Measurements from ENCODE around the gene MAL.
"Not testable (repeated sequence)": the region's sequence is repeated elsewhere in the genome, so short reads cannot be mapped to it uniquely, and the experiment has no call there.

MAL gene

GRCh38 chr2:95034818-95035217, 9.3 kb downstream of the MAL start:
- no peak for DNase-seq

DNA sequence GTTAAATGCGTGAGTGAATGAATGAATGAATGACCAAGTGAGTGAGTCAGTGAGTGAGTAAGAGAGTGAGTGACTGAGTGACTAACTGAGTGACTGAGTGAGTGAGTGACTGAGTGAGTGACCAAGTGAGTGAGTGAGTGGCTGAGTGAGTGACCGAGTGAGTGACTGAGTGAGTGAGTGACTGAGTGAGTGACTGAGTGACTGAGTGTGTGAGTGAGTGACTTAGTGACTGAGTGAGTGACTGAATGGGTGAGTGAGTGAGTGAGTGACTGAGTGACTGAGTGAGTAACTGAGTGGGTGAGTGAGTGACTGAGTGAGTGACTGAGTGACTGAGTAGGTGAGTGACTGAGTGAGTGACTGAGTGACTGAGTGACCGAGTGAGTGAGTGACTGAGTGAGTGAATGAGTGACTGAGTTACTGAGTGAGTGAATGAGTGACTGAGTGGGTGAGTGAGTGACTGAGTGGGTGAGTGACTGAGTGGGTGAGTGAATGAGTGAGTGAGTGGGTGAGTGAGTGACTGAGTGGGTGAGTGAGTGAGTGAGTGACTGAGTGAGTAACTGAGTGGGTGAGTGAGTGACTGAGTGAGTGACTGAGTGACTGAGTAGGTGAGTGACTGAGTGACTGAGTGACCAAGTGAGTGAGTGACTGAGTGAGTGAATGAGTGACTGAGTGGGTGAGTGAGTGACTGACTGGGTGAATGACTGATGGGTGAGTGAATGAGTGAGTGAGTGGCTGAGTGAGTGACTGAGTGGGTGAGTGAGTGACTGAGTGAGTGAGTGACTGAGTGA, 11.3 kb downstream of the MAL start:
- no peak for DNase-seq

DNA sequence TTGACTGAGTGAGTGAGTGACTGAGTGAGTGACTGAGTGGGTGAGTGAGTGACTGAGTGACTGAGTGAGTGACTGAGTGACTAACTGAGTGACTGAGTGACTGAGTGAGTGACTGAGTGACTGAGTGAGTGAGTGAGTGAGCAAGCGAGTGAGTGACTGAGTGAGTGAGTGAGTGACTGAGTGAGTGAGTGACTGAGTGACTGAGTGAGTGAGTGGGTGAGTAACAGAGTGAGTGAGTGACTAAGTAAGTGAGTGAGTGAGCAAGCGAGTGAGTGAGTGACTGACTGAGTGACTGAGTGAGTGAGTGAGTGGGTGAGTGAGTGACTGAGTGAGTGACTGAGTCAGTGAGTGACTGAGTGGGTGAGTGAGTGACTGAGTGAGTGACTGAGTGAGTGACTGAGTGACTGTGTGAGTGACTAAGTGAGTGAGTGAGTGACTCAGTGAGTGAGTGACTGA, 11.9 kb downstream of the MAL start:
- DNase-seq: no peak

DNA sequence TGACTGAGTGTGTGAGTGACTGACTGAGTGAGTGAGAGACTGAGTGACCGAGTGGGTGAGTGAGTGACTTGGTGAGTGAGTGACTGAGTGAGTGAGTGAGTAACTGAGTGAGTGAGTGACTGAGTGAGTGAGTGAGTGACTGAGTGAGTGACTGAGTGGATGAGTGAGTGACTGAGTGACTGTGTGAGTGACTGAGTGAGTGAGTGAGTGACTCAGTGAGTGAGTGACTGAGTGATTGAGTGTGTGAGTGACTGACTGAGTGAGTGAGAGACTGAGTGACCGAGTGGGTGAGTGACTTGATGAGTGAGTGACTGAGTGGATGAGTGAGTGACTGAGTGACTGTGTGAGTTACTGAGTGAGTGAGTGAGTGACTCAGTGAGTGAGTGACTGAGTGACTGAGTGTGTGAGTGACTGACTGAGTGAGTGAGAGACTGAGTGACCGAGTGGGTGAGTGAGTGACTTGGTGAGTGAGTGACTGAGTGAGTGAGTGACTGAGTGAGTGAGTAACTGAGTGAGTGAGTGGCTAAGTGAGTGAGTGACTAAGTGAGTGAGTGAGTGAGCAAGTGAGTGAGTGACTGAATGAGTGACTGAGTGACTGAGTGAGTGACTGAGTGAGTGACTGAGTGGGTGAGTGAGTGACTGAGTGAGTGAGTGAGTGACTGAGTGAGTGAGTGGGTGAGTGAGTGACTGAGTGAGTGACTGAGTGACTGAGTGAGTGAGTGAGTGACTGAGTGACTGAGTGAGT, 12.5 kb downstream of the MAL start:
- DNase-seq: not testable (repeated sequence)

DNA sequence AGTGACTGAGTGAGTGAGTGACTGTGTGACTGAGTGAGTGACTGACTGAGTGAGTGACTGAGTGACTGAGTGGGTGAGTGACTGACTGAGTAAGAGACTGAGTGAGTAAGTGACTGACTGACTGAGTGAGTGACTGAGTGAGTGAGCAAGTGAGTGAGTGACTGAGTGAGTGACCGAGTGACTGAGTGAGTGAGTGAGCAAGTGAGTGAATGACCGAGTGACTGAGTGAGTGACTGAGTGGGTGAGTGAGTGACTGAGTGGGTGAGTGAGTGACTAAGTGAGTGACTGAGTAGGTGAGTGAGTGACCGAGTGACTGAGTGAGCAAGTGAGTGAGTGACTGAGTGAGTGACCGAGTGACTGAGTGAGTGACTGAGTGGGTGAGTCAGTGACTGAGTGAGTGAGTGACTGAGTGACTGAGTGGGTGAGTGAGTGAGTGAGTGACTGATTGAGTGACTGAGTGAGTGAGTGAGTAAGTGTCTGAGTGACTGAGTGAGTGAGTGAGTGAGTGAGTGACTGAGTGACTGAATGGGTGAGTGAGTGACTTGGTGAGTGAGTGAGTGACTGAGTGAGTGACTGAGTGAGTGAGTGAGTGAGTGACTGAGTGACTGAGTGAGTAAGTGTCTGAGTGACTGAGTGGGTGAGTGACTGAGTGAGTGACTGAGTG, 13.3 kb downstream of the MAL start:
- DNase-seq: no peak

DNA sequence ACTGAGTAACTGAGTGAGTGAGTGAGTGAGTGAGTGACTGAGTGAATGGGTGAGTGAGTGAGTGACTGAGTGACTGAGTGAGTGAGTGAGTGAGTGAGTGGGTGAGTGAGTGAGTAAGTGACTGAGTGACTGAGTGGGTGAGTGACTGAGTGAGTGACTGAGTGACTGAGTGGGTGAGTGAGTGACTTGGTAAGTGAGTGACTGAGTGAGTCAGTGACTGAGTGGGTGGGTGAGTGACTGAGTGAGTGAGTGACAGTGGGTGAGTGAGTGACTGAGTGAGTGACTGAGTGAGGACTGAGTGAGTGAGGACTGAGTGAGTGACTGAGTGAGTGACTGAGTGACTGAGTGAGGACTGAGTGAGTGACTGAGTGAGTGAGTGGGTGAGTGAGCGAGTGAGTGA, 13.9 kb downstream of the MAL start:
- DNase-seq: no peak

GRCh38 chr2:95039978-95040377, 14.5 kb downstream of the MAL start:
- no peak for DNase-seq

DNA sequence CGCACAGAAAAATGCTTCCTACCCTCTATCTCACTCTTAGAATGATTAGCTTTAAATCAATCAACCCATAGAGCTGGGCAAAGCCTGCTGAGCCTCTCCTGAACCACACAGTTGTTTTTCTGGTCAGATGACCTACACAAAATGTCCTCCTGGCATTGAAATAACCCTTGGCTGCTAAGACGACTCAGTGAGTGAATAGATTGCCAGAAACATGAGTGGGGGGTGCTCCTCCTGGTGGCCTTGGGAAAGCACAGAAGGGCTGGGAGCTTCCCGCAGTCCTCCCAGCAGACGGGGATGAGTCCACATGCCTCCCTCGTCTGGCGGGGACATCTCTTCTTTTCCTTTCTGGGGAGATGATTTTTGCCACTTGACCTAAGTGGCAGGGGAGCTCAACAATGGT, 14.9 kb downstream of the MAL start:
- DNase-seq: no peak

DNA sequence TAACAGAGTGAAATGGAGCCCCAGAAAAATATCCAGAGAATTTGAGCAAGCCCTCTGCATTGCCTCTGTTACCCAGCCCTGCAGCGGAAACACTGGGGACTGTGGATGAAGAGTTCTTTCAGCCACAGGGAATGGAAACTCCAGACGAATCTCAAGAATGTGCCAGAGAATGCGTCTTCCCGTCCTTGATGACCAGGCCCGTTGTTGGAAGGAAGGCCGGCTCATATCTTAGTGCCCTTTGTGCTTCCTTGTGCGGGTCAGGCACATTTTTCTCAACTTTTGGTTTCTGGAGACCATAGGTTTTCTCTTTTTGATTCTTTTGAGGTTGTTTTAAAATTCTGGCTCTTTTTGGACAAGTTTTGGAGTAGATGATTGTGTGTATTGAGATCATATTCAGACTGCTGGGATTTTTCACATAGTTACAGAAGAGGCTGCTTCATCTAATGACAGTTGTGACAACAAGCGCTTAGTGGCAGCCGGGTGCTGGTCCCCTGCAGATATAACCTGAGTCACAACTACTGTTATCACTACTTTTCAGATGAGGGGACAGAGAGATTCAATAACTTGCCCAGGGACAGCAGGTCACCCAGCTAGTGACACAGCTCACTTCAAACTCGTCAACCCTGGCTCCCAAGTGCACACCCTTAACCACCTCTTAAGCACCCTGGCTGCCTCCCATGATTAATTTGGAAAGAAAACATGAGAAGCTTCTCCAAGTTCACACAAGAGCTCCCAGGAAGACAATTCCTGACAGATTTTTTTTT, 15.7 kb downstream of the MAL start:
- no peak for DNase-seq

- DNase-seq: no peak
Measured at GRCh38 chr2:95041824-95042442, 16.4 kb downstream of the MAL start.

DNA sequence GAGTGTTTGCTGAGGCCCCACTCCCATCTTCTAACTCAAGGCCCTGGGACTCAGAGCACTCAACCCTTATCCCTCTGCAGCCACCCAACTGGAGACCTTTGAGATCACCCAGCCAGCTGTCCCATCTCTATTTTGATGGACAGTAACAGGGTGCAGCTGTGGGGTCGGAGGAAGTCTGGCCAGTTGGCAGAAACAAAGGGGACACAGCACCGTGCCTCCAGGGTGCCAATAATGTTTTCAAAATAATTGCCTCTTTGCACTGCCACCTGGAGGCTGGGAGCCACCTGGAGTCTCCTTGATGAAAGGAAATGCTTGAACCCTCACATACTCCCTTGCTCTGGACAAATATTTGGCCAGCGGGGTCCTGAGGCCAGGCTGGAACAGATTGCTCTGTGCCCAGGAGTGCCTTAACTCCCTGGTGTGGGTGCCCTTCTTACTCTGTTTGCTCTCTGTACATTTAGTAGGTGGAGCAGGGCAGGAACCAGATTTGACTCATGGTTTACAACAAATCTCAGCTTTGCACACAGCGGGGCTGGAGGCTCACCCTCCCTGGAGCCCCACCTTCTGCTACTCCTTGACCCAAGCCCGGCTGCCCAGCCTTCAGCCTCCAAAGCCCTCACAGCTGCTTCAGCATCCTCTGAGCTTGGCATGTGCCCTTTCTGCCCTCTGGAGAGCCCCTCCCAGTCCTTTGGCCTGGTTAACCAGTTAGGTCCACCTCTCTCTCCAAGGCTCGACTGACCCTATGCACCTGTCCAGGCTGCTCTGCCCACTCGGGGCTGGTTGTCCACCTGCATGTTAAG, 17.2 kb downstream of the MAL start:
- no peak for DNase-seq

DNA sequence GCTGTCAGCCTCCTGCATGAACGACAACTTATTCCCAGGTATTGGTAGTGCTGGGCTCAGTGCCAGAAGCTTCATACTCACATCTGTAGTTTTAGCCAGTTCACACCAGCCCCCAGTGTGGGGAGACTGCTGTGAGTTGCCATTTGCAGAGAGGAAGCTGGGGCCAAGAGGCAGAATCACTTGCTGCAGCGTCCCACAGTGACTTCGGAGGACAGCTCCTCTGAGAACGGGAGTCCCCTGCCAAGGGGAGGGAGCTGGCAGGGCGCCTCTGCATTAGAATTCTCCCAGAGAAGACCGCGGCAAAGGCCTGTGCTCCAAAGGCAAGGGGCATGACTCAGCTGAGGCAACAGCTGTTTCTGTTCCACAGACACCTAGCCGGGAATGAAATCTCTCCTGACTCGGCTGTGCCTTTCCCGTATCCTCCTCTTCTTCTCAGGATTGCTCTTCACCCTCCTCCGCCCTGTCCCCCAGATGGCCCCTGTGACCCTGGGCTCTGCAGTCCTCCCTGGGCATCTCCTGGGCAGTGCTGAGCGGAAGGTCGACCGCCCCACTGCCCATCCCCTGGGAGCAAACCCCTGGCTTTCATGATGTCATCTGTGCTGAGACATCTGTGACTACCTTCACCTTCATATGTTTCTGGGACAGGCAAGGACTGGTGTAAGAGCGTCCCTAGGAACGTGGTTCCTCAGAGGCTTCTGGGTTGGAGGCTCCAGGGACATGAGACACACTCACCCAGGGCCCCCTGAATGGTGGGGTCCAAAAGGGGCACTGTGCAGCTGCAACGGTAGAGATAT, 18.0 kb downstream of the MAL start:
- DNase-seq: peak; percentile 82 to 84

- DNase-seq: no peak
Measured at GRCh38 chr2:95044601-95045000, 19.1 kb downstream of the MAL start.

DNA sequence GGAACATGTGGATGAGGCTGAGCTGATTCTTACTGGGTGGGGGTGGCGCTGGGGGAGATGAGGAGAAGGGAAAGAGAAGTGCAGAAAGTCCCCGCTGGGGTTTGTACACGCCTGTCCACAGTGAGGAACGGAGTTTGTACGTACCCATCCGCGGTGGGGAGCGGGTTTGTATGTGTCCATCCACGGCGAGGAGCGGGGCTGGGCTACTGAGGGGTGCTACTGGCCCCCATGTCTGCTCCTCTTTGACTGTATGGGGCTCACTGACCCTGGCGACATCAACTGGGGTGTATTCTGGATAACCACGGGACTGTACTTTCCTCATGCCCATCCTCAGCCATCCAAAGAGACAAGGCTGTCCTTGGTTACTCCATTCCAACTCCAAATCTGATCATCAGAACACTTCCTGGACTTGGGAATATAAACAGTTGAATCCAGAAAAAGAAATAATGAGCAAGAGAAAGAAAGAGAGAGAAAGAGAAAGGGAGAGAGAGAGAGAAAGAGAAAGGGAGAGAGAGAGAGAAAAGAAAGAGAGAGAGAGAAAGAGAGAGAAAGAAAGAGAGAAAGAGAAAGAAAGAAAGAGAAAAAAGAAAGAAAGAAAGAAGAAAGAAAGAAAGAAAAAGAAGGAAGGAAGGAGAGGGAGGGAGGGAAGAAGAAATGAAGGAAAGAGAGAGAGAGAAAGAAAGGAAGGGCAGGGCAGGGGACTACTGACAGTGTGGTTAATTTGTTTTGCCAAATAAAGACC, 21.0 kb downstream of the MAL start:
- no peak for DNase-seq

DNA sequence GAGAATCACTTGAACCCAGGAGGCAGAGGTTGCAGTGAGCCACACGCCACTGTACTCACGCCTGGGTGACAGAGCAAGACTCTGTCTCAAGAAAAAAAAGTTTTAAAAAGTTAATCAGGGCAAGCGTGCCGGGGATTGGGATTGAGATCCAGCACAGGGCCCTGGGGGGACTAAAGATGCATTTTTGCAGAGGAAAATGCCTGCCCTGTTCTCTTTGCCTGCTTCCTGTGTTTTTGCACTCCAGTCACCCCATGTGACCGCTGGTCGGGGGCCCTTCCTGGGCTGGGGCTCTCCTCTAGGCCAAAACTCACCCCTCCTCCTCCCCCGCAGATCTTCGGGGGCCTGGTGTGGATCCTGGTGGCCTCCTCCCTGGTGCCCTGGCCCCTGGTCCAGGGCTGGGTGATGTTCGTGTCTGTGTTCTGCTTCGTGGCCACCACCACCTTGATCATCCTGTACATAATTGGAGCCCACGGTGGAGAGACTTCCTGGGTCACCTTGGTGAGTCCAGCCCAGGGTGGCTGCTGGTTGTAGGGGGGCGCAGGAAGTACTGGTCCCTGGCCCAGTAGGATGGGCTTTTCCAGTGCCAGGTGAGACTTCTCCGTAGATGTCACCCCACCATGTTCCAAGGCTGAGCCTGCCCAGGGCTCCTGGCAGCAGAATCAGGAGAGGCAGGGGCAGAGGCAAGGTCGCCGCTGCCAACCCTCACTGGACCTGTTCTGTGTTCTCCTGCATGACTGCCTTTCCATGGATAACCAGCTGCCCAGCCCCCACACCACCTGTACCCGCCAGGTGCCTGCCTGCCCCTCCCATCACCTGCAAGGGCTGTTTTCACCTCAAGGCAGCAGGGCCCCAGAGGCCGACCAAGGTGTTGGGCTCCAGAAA, 22.4 kb downstream of the MAL start:
- no peak for DNase-seq

DNA sequence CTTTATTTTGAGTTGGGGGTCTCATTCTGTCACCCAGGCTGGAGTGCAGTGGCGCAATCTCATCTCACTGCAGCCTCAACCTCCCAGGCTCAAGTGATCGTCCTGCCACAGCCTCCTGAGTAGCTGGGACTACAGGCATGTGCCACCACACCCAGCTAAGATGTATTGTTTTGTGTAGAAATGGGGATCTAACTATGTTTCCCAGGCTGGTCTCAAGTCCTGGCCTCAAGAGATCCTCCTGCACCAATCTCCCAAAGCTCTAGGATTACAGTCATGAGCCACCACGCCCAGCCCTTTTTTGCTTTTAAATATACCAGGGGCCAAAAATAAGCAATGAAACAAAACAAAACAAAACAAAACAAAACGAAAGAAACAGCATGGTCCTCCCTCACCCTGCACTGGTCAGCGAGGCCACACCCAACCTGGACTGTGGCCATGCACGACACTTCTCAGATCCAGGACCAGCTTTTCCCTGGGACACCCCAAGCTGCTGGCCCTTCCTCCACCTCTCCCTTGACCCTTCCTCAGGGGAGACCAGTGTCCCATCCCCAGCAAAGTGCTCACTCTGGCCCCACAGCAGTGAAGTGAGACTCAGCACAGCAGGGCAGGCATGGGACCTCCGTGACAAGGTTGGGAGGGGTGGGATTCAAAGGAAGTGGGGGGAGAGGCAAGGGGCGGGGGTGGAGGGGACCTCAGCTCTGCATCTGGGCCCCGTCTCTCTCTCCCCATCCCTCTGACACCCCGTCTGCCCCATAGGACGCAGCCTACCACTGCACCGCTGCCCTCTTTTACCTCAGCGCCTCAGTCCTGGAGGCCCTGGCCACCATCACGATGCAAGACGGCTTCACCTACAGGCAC, 23.5 kb downstream of the MAL start:
- DNase-seq: no peak

GRCh38 chr2:95049683-95049955, 24.1 kb downstream of the MAL start:
- DNase-seq: no peak

GRCh38 chr2:95049961-95050360, 24.5 kb downstream of the MAL start:
- no peak for DNase-seq
